SK-N-SH treated with all-trans-retinoic acid at 6 μM for 48 hours (cell line): ENCODE measurements around the gene EMP3.

Experiments
- ATAC-seq: fragments of 200-7000 bp; cut with Tn5 transposase; 3 replicates; pipeline ENCODE4 v1.9.1; 2020; ENCODE audit warnings: mild to moderate bottlenecking, moderate library complexity
- ARNTL ChIP-seq: fragments of 450-650 bp; formaldehyde crosslinking; IDR thresholded peaks from 2 replicates; pipeline ENCODE4 v1.5.0; 2020; ENCODE audit warnings: low read depth, mild to moderate bottlenecking, moderate library complexity, borderline replicate concordance
- BACH2 ChIP-seq: fragments of 250-450 bp; sonication (Bioruptor Pico); IDR thresholded peaks from 2 replicates; pipeline ENCODE4 v1.9.0; 2021; ENCODE audit warnings: mild to moderate bottlenecking, borderline replicate concordance
- CREB5 ChIP-seq: fragments of 250-450 bp; sonication (Bioruptor Pico); IDR thresholded peaks from 2 replicates; pipeline ENCODE4 v1.5.1; 2020; ENCODE audit warnings: low read depth, mild to moderate bottlenecking, moderate library complexity
- CSDC2 ChIP-seq: fragments of 250-450 bp; sonication (Bioruptor Pico); IDR thresholded peaks from 2 replicates; pipeline ENCODE4 v1.5.0; 2020; ENCODE audit warnings: mild to moderate bottlenecking, moderate library complexity
- CSRNP3 ChIP-seq: fragments of 250-450 bp; sonication (Bioruptor Pico); IDR thresholded peaks from 2 replicates; pipeline ENCODE4 v1.5.1; 2021; ENCODE audit warnings: mild to moderate bottlenecking, moderate library complexity
- ESRRG ChIP-seq: fragments of 250-450 bp; sonication (Bioruptor Pico); IDR thresholded peaks from 2 replicates; pipeline ENCODE4 v1.6.1; 2021; ENCODE audit warnings: mild to moderate bottlenecking
- GLIS3 ChIP-seq: fragments of 250-450 bp; sonication (Bioruptor Pico); IDR thresholded peaks from 2 replicates; pipeline ENCODE4 v1.5.0; 2020; ENCODE audit warnings: mild to moderate bottlenecking, moderate library complexity
- ISL1 ChIP-seq: fragments of 250-450 bp; sonication (Bioruptor Pico); IDR thresholded peaks from 2 replicates; pipeline ENCODE4 v2.1.2; 2022; ENCODE audit warnings: mild to moderate bottlenecking, moderate library complexity
- OSR1 ChIP-seq: fragments of 250-450 bp; sonication (Bioruptor Pico); IDR thresholded peaks from 2 replicates; pipeline ENCODE4 v1.8.0; 2022; ENCODE audit warnings: moderate library complexity, mild to moderate bottlenecking, inconsistent platforms
- POU6F1 ChIP-seq: fragments of 250-450 bp; sonication (Bioruptor Pico); IDR thresholded peaks from 2 replicates; pipeline ENCODE4 v1.8.0; 2021; ENCODE audit warnings: low read depth, mild to moderate bottlenecking, moderate library complexity, borderline replicate concordance
- PPARA ChIP-seq: fragments of 250-450 bp; sonication (Bioruptor Pico); IDR thresholded peaks from 2 replicates; pipeline ENCODE4 v1.5.0; 2020; ENCODE audit warnings: mild to moderate bottlenecking, borderline replicate concordance
- RARB ChIP-seq: fragments of 250-450 bp; sonication (Bioruptor Pico); IDR thresholded peaks from 2 replicates; pipeline ENCODE4 v1.8.0; 2021; ENCODE audit warnings: mild to moderate bottlenecking, moderate library complexity
- SNAI2 ChIP-seq: fragments of 250-450 bp; sonication (Bioruptor Pico); IDR thresholded peaks from 2 replicates; pipeline ENCODE4 v1.5.0; 2020; ENCODE audit warnings: mild to moderate bottlenecking, moderate library complexity
- TCF4 ChIP-seq: fragments of 250-450 bp; sonication (Bioruptor Pico); IDR thresholded peaks from 2 replicates; pipeline ENCODE4 v1.8.0; 2021; ENCODE audit warnings: mild to moderate bottlenecking, moderate library complexity, borderline replicate concordance
- TOX ChIP-seq: fragments of 250-450 bp; sonication (Bioruptor Pico); IDR thresholded peaks from 2 replicates; pipeline ENCODE4 v1.8.0; 2021; ENCODE audit warnings: mild to moderate bottlenecking, moderate library complexity, borderline replicate concordance
- TSHZ2 ChIP-seq: fragments of 250-450 bp; sonication (Bioruptor Pico); IDR thresholded peaks from 2 replicates; pipeline ENCODE4 v1.5.0; 2020; ENCODE audit warnings: mild to moderate bottlenecking, moderate library complexity
- ZC3H10 ChIP-seq: fragments of 250-450 bp; sonication (Bioruptor Pico); IDR thresholded peaks from 2 replicates; pipeline ENCODE4 v1.5.1; 2021; ENCODE audit warnings: mild to moderate bottlenecking, moderate library complexity
- ZFP3 ChIP-seq: fragments of 250-450 bp; sonication (Bioruptor Pico); IDR thresholded peaks from 2 replicates; pipeline ENCODE4 v1.5.0; 2020; ENCODE audit warnings: mild to moderate bottlenecking, moderate library complexity
- ZFP30 ChIP-seq: fragments of 450-650 bp; formaldehyde crosslinking; IDR thresholded peaks from 2 replicates; pipeline ENCODE4 v1.5.0; 2022; ENCODE audit warnings: mild to moderate bottlenecking, moderate library complexity
- ZNF70 ChIP-seq: fragments of 450-650 bp; formaldehyde crosslinking; IDR thresholded peaks from 2 replicates; pipeline ENCODE4 v1.5.0; 2020; ENCODE audit warnings: mild to moderate bottlenecking, moderate library complexity
- ZNF8 ChIP-seq: fragments of 450-650 bp; formaldehyde crosslinking; IDR thresholded peaks from 2 replicates; pipeline ENCODE4 v1.5.0; 2020; ENCODE audit warnings: mild to moderate bottlenecking, moderate library complexity

Gene EMP3

GRCh38 chr19:48361912-48362311 lies 36.6 kb downstream of the EMP3 start:
- TF ChIP-seq RARB (no peak), TOX (CRISPR knock-in tag) (no peak), GLIS3 (CRISPR knock-in tag) (no peak), ZNF70 (CRISPR knock-in tag) (no peak), TCF4 (CRISPR knock-in tag) (no peak), ISL1 (CRISPR knock-in tag) (no peak), ZFP30 (CRISPR knock-in tag) (no peak), PPARA (CRISPR knock-in tag) (no peak), POU6F1 (CRISPR knock-in tag) (no peak), CSRNP3 (CRISPR knock-in tag) (no peak), SNAI2 (CRISPR knock-in tag) (no peak), ZNF8 (no peak), OSR1 (no peak), ZC3H10 (CRISPR knock-in tag) (no peak), ZFP3 (no peak), TSHZ2 (no peak), ESRRG (CRISPR knock-in tag) (no peak)
- ATAC-seq, result no peak

GRCh38 chr19:48362716-48363499 lies 37.6 kb downstream of the EMP3 start:
- peak; percentile 97 for ATAC-seq
- no peak for TF ChIP-seq ISL1 (CRISPR knock-in tag)
- TF ChIP-seq ZFP3, result no peak
- TF ChIP-seq ZNF8, result no peak
- peak; percentile 53; the same call in 1 of the 2 replicates for TF ChIP-seq TSHZ2
- TF ChIP-seq CSDC2, result 0 out of 2 replicates have a peak, but pooled peaks have one; percentile 52
- no peak for TF ChIP-seq BACH2 (CRISPR knock-in tag)
- TF ChIP-seq, all 23 proteins: peak for 2

- TF ChIP-seq GLIS3 (CRISPR knock-in tag) (no peak), ZNF8 (no peak), SNAI2 (CRISPR knock-in tag) (no peak), TOX (CRISPR knock-in tag) (no peak), ESRRG (CRISPR knock-in tag) (no peak), OSR1 (no peak), ZFP30 (CRISPR knock-in tag) (no peak), PPARA (CRISPR knock-in tag) (no peak), RARB (no peak), ZNF70 (CRISPR knock-in tag) (no peak), CREB5 (CRISPR knock-in tag) (no peak), POU6F1 (CRISPR knock-in tag) (no peak), ARNTL (no peak), TSHZ2 (no peak), CSDC2 (no peak), ZFP3 (no peak)
- TF ChIP-seq, all 23 proteins: peak for 0
- peak; percentile 5 for ATAC-seq
Observed at GRCh38 chr19:48363500-48363809, 38.1 kb downstream of the EMP3 start.
